GM18858 (cell line): Measurements from ENCODE around the gene RAB22A.
"Not testable (repeated sequence)": the region's sequence is repeated elsewhere in the genome, so short reads cannot be mapped to it uniquely, and the experiment has no call there.

Source experiments
- ATAC-seq: cut with Tn5 transposase; IDR thresholded peaks from one replicate; pipeline ENCODE4 v1.9.1; 2021; ENCODE audit not compliant: unreplicated experiment

RAB22A gene

DNA sequence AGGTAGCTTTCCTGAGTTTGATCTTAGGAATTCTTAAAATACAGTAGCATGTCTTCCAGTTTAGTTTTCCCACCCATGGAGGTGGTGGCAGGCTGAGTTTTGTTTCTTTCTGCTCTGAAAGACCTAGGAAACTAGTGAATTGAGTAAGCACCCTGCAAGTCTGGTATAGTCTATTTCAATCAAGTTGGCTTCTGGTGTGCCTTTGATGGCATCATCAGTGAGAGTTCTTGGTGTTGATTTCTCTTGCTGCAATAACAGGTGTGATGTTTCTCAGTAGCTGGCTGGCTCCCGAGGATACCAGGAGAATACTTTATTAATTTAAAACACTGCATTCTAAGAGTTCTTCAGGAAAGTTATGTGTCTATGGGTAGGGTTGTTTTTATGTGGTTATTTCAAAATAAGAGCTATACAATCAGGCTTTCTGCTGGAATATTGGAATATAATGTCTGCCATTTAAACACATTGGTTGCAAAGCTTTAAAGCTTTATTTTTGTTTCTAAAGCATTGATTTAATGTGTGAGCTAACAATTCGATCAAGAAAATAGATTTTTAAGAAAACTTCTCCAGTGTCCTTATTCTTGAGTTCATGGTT lies 98.5 kb downstream of the RAB22A start:
- peak; percentile 45 for ATAC-seq

DNA sequence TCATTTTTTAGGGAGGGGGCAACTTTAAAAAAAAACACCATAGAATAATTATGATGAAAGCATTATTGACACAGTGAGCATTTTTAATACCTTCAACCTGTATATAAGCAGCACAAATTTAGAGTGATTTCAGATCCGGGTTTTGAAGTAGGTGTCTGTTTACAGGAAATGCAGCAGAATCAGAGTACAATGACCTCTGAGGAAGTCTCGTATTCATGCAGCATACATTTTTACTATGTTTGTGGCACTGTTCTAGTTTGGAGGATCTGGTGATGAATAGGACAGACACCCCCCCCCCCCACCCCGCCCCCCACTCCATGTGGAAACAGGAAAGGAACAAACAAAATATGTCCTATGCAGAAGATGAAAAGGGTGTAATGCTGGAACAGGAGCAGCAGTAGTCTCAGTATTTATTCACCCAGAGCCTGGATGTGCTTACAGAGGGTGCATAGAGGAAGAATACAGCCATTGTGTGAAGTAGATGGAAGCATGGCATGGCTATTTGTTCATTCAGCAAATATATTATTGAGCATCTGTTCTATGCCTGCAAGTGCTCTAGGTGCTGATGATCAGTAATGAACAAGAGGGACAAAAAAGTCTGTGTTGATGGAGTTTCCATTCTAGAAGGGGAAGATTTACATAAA lies 99.2 kb downstream of the RAB22A start:
- ATAC-seq, result no peak

DNA sequence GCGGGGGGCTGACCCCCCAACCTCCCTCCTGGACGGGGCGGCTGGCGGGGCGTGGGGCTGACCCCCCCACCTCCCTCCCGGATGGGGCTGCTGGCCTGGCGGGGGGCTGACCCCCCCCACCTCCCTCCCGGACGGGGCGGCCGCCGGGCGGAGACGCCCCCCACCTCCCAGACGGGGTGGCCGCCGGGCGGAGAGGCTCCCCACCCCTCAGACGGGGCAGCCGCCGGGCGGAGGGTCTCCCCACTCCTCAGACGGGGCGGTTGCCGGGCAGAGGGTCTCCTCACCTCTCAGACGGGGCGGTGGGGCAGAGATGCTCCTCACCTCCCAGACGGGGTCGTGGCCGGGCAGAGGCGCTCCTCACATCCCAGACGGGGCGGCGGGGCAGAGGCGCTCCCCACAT lies 104.7 kb downstream of the RAB22A start:
- not testable (repeated sequence) for ATAC-seq

DNA sequence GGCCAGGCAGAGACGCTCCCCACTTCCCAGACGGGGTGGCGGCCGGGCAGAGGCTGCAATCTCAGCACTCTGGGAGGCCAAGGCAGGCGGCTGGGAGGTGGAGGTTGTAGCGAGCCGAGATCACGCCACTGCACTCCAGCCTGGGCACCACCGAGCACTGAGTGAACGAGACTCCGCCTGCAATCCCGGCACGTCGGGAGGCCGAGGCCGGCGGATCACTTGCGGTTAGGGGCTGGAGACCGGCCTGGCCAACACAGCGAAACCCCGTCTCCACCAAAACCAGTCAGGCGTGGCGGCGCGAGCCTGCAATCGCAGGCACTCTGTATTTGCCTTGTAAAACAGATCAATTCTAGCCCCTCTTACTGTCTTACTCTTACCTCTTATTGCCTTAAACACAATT lies 105.3 kb downstream of the RAB22A start:
- not testable (repeated sequence) for ATAC-seq

DNA sequence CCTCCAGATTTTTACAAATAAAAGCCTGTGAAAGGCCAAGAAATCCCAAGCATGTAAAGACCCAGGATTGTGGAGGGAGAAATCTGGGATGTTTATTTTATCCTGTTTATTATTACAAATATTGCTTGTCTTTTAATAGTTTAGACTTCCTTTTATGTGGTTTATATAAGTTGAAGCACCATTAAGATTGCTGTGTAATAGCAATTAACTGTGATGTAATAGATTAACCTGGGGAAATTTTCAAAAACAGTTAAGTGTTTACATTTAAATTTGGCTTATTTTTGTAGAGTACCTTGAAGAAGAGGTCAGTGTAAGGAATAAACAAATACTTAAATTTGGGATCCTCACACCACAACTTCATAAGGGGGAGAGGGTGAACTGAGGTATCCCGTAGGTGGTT lies 106.5 kb downstream of the RAB22A start:
- ATAC-seq, result no peak

DNA sequence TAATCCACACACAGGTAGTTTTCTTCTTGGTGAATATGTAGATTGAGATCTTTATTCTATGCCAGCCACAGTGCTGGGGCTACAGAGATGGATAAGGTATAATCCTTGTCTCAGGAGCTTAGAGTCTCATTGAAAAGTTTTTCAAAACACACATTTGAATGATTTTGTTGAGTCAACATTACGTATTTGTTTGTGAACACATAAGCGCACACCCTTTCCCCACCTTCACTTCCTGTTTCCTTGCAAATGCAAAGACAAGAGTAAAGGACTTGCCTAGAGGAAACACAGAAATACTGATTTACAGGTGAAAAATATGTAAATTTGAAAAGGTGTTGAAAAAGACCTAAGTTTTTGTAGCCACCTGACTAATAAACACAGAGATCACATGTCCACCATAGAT lies 107.3 kb downstream of the RAB22A start:
- no peak for ATAC-seq
